Panc1 (cell line): ENCODE measurements around the gene KIAA1217. TPM values are rescaled to one million over a fixed set of nuclear protein-coding genes. Genes with fewer than 3 reads are reported as not detected.

Source experiments
- ATAC-seq: fragments of 200-7000 bp; cut with Tn5 transposase; 2 replicates; pipeline ENCODE4 v1.9.1; 2020; ENCODE audit warnings: mild to moderate bottlenecking, moderate library complexity
- BruUV-seq: library from RNA; stranded (reverse); fragments of 400-500 nt; replicated peaks from 2 replicates; lab custom pipeline; 2021; lab: Mats Ljungman, UMichigan
- CTCF ChIA-PET: fragments of 300-600 bp; sonication (Branson Sonifier 250); formaldehyde crosslinking; loops from one replicate; lab custom pipeline; 2022; ENCODE audit warnings: antibody characterized with exemption; lab: Charles Lee
- POLR2A ChIA-PET: fragments of 300-600 bp; sonication (Branson Sonifier 250); formaldehyde crosslinking; loops from one replicate; lab custom pipeline; 2022; ENCODE audit warnings: antibody characterized with exemption; lab: Charles Lee
- DNase-seq: peaks from one replicate; pipeline ENCODE4 v3.0.0-alpha.2; 2010; ENCODE audit warnings: low read depth, low spot score
- H3K27ac ChIP-seq: 2 replicates; pipeline ENCODE4 v1.5.1; 2011; ENCODE audit warnings: mild to moderate bottlenecking, low read length, inconsistent platforms
- H3K27me3 ChIP-seq: fragments of 200-500 bp; sonication (Bioruptor generic); 2 replicates; pipeline ENCODE4 v1.6.0; 2014; ENCODE audit warnings: low read length, inconsistent platforms; ENCODE audit not compliant: control insufficient read depth, insufficient read depth
- H3K36me3 ChIP-seq: fragments of 200-500 bp; sonication (Bioruptor generic); 2 replicates; pipeline ENCODE4 v1.5.1; 2014; ENCODE audit warnings: inconsistent platforms, mild to moderate bottlenecking, low read length, moderate library complexity; ENCODE audit not compliant: control insufficient read depth, insufficient read depth
- H3K4me1 ChIP-seq: 2 replicates; pipeline ENCODE4 v1.5.1; 2011; ENCODE audit warnings: inconsistent platforms, mild to moderate bottlenecking, low read length, moderate library complexity; ENCODE audit not compliant: control insufficient read depth, insufficient read depth
- H3K4me3 ChIP-seq, 2 experiments: 2 replicates each; pipeline ENCODE4 v1.5.1; 2011 to 2012; ENCODE audit warnings: low read depth in 2 of 2, low read length in 2 of 2, mild to moderate bottlenecking in 2 of 2, inconsistent platforms in 1 of 2, moderate library complexity in 1 of 2
- H3K9me3 ChIP-seq: fragments of 200-500 bp; sonication (Bioruptor generic); 2 replicates; pipeline ENCODE4 v1.5.1; 2014; ENCODE audit warnings: low read depth, mild to moderate bottlenecking, inconsistent platforms, low read length, moderate library complexity; ENCODE audit not compliant: control insufficient read depth, insufficient read depth
- POLR2AphosphoS5 ChIP-seq: IDR thresholded peaks from 2 replicates; pipeline ENCODE4 v1.6.1; 2012; ENCODE audit warnings: mild to moderate bottlenecking, low read depth, low read length, moderate library complexity
- SIN3A ChIP-seq: IDR thresholded peaks from 2 replicates; pipeline ENCODE4 v1.6.1; 2012; ENCODE audit warnings: low read depth, mild to moderate bottlenecking, low read length, moderate library complexity, borderline replicate concordance; ENCODE audit not compliant: insufficient read depth
- TCF7L2 ChIP-seq: IDR thresholded peaks from 2 replicates; pipeline ENCODE4 v1.6.1; 2011; ENCODE audit warnings: mild to moderate bottlenecking, low read depth, low read length, inconsistent platforms
- in situ Hi-C: cut with HindIII; loops from 2 replicates; pipeline ENCODE4 v1.10.0; 2016; ENCODE audit warnings: low sequenced_read_pairs, low pct_unique_long_range_greater_than_20kb
- intact Hi-C: fragments of 100-400 bp; cut with micrococcal nuclease; formaldehyde crosslinking; loops from one replicate; pipeline ENCODE4 v1.10.0; 2022; ENCODE audit not compliant: unreplicated experiment
- total RNA-seq: library from RNA; stranded (reverse); gene quantifications from one replicate; pipeline ENCODE4 v1.2.1, GENCODE V29; 2021; ENCODE audit not compliant: unreplicated experiment
- TF ChIP-seq, protein P1 (sequence below): fragments of 450-650 bp; IDR thresholded peaks from 2 replicates; pipeline ENCODE4 v1.5.1; 2017; ENCODE audit warnings: mild to moderate bottlenecking
- TF ChIP-seq, protein P2 (sequence below), 2 experiments: IDR thresholded peaks; 2 replicates each; pipeline ENCODE4 v1.6.1; 2011 to 2012; ENCODE audit warnings: low read depth in 2 of 2, control low read depth in 1 of 2, low read length in 1 of 2, mild to moderate bottlenecking in 1 of 2, moderate library complexity in 1 of 2; ENCODE audit not compliant: insufficient read depth in 1 of 2

Gene KIAA1217
- total RNA-seq, 1 experiment from 2014 or later: 11.6 TPM

DNA sequence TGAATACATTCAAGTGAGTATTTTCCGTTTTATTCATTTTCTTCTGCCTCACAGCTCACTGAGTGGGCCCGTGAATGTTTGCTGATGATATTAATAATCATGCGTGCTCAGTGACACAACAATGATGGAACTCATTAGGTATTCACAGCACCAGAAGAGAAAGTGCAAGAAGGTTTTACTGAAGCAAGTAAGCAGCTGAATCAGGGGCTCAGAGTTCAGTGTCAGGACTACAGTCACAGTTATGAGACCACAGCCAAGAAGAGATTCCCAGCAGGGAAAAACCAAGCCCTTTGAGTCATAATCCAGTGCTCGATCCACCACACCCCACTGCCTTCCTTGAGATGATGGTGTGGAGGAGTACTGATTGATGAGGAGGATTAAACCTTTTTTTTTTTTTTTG lies 247.4 kb downstream of the KIAA1217 start:
- no peaks in the 10 kb centered on the region for H3K36me3 ChIP-seq
- no peak overlapping the region for H3K27ac ChIP-seq
- no peaks in the 10 kb centered on the region for H3K27me3 ChIP-seq
- no peak overlapping the region for H3K4me3 ChIP-seq
- ATAC-seq: no peak
- no peak for DNase-seq
- no TSS peak for BruUV-seq
- intact Hi-C loops (no loop called here), in situ Hi-C loops (no loop called here)
- H3K4me1 ChIP-seq: no peaks in the 10 kb centered on the region
- H3K9me3 ChIP-seq: no peaks in the 10 kb centered on the region
- TF ChIP-seq TCF7L2: no peak
- TF ChIP-seq, protein P1, sequence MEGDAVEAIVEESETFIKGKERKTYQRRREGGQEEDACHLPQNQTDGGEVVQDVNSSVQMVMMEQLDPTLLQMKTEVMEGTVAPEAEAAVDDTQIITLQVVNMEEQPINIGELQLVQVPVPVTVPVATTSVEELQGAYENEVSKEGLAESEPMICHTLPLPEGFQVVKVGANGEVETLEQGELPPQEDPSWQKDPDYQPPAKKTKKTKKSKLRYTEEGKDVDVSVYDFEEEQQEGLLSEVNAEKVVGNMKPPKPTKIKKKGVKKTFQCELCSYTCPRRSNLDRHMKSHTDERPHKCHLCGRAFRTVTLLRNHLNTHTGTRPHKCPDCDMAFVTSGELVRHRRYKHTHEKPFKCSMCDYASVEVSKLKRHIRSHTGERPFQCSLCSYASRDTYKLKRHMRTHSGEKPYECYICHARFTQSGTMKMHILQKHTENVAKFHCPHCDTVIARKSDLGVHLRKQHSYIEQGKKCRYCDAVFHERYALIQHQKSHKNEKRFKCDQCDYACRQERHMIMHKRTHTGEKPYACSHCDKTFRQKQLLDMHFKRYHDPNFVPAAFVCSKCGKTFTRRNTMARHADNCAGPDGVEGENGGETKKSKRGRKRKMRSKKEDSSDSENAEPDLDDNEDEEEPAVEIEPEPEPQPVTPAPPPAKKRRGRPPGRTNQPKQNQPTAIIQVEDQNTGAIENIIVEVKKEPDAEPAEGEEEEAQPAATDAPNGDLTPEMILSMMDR: no peak
- TF ChIP-seq, protein P2, sequence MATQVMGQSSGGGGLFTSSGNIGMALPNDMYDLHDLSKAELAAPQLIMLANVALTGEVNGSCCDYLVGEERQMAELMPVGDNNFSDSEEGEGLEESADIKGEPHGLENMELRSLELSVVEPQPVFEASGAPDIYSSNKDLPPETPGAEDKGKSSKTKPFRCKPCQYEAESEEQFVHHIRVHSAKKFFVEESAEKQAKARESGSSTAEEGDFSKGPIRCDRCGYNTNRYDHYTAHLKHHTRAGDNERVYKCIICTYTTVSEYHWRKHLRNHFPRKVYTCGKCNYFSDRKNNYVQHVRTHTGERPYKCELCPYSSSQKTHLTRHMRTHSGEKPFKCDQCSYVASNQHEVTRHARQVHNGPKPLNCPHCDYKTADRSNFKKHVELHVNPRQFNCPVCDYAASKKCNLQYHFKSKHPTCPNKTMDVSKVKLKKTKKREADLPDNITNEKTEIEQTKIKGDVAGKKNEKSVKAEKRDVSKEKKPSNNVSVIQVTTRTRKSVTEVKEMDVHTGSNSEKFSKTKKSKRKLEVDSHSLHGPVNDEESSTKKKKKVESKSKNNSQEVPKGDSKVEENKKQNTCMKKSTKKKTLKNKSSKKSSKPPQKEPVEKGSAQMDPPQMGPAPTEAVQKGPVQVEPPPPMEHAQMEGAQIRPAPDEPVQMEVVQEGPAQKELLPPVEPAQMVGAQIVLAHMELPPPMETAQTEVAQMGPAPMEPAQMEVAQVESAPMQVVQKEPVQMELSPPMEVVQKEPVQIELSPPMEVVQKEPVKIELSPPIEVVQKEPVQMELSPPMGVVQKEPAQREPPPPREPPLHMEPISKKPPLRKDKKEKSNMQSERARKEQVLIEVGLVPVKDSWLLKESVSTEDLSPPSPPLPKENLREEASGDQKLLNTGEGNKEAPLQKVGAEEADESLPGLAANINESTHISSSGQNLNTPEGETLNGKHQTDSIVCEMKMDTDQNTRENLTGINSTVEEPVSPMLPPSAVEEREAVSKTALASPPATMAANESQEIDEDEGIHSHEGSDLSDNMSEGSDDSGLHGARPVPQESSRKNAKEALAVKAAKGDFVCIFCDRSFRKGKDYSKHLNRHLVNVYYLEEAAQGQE (IDR thresholded peaks at IDR 0.05; ENCODE audit: insufficient read depth in 1 of 2, low read depth in 2 of 2, low read length in 1 of 2): no peak
- TF ChIP-seq POLR2AphosphoS5: no peak
- no peak for TF ChIP-seq SIN3A
- POLR2A ChIA-PET: no interaction called here
- CTCF ChIA-PET: no interaction called here

DNA sequence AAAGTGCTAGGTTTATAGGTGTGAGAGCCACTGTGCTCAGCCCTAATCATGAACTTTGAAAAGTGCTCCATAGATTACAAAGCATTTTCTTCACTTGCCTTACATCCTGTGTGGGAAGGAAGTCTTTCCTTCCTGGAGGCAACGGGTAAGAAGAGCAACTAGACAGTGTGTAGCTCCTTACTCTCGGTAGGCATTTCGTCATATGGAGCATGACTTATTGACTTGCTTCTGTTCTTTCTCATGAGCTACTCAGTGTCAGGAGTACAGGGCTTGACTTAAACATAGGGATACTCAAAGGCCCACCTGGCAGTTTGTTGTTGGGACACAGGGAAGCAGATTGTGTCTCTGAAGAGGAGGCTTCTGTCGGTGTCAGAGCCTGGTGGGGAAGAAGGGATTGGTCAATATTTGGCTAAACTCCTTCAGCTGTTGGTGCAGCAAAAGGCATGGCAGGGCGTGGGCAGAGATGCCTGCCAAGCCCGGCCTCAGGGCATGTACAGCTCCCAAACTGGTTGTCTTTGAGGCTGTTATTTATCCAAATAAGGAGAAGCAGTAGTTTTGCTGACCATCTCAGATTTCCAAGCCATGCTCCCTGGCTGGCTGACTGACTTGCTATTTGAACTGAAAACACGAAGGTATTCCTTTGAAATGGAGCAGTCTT lies 248.9 kb downstream of the KIAA1217 start:
- intact Hi-C loops: no loop called here

More for the DNA sequence above, 248.9 kb downstream of the KIAA1217 start:
- H3K27ac ChIP-seq: no peak overlapping the region
- no TSS peak for BruUV-seq
- H3K4me1 ChIP-seq: no peaks in the 10 kb centered on the region
- no peaks in the 10 kb centered on the region for H3K9me3 ChIP-seq
- no peak overlapping the region for H3K4me3 ChIP-seq
- no peaks in the 10 kb centered on the region for H3K36me3 ChIP-seq
- DNase-seq: no peak
- no peaks in the 10 kb centered on the region for H3K27me3 ChIP-seq
- CTCF ChIA-PET: no interaction called here
- TF ChIP-seq SIN3A: no peak
- TF ChIP-seq TCF7L2: no peak
- TF ChIP-seq, protein P1: no peak
- no peak for TF ChIP-seq POLR2AphosphoS5
- TF ChIP-seq, protein P2 (IDR thresholded peaks at IDR 0.05; ENCODE audit: insufficient read depth in 1 of 2, low read depth in 2 of 2, low read length in 1 of 2): no peak
- no peak for ATAC-seq
- in situ Hi-C loops: no loop called here
- POLR2A ChIA-PET: no interaction called here
